Progenitor cell of endocrine pancreas (in vitro differentiated cells): ENCODE data around the gene ATF6. TPM values are rescaled to one million over a fixed set of nuclear protein-coding genes. Genes with fewer than 3 reads are reported as not detected.

Source experiments
- DNase-seq: peaks from one replicate; pipeline ENCODE4 v3.0.0; 2021; ENCODE audit warnings: low spot score; ENCODE audit not compliant: unreplicated experiment
- H3K27ac Mint-ChIP-seq: 2 replicates; pipeline ENCODE4 v1.8.0; 2021; ENCODE audit warnings: mild to moderate bottlenecking, moderate library complexity, mixed read lengths
- H3K27me3 Mint-ChIP-seq: 2 replicates; pipeline ENCODE4 v1.8.0; 2021; ENCODE audit warnings: mixed read lengths
- H3K36me3 Mint-ChIP-seq: 2 replicates; pipeline ENCODE4 v1.8.0; 2022; ENCODE audit warnings: mixed read lengths; ENCODE audit not compliant: insufficient read depth
- H3K4me1 Mint-ChIP-seq: 2 replicates; pipeline ENCODE4 v1.8.0; 2021; ENCODE audit warnings: low read depth, mixed read lengths
- H3K4me3 Mint-ChIP-seq: 2 replicates; pipeline ENCODE4 v1.8.0; 2021; ENCODE audit warnings: low read depth, mild to moderate bottlenecking, moderate library complexity, mixed read lengths
- H3K9me3 Mint-ChIP-seq: 2 replicates; pipeline ENCODE4 v1.8.0; 2021; ENCODE audit warnings: low read depth, mixed read lengths
- CTCF ChIP-seq: fragments of 200-600 bp; sonication (generic); IDR thresholded peaks from one replicate; pipeline ENCODE4 v1.5.0; 2021; ENCODE audit warnings: antibody characterized with exemption, mild to moderate bottlenecking; ENCODE audit not compliant: unreplicated experiment
- total RNA-seq: library from RNA; stranded (reverse); gene quantifications from 2 replicates; pipeline ENCODE4 v1.2.1, GENCODE V29; 2021

The ATF6 gene
- total RNA-seq, 1 donor from 2014 or later = 20.4 TPM

DNA sequence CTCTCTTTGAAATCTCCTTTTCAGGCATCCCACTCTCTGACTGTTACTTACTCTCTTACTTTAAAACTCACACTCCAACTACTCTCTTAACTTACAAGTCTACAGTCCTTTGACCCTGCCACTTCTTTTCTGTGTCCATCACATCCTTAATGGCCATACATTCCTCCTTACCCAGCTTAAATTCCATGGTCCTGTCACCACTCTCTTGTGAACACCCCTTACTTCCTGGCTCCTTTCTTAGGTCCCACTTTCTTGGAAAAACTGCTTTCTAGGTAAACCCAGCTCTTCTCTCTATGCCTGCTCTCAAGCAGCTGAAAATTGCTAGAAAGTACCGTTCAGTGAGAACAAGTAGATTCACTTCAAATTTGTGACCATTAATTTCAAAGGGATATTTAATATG lies 148.5 kb downstream of the ATF6 start:
- Mint-ChIP-seq H3K27me3 (no peaks in the 10 kb centered on the region), H3K36me3 (no peaks in the 10 kb centered on the region), H3K4me3 (no peak overlapping the region), H3K27ac (no peak overlapping the region), H3K9me3 (no peaks in the 10 kb centered on the region), H3K4me1 (peaks cover 2% of the 10 kb centered on the region)
- no peak for TF ChIP-seq CTCF
- no peak for DNase-seq

- Mint-ChIP-seq H3K9me3 (no peaks in the 10 kb centered on the region), H3K36me3 (no peaks in the 10 kb centered on the region), H3K4me3 (no peak overlapping the region), H3K4me1 (no peaks in the 10 kb centered on the region), H3K27me3 (no peaks in the 10 kb centered on the region), H3K27ac (no peak overlapping the region)
- TF ChIP-seq CTCF = no peak
- DNase-seq = no peak
These were observed 149.0 kb downstream of the ATF6 start for GRCh38 chr1:161915051-161915503.

- Mint-ChIP-seq H3K4me3 (no peak overlapping the region), H3K9me3 (no peaks in the 10 kb centered on the region), H3K27ac (no peak overlapping the region), H3K4me1 (no peaks in the 10 kb centered on the region), H3K36me3 (no peaks in the 10 kb centered on the region), H3K27me3 (no peaks in the 10 kb centered on the region)
- no peak for TF ChIP-seq CTCF
- DNase-seq = no peak
These were observed 149.9 kb downstream of the ATF6 start for GRCh38 chr1:161915978-161916377.

- no peak for TF ChIP-seq CTCF
- Mint-ChIP-seq H3K4me1 (no peaks in the 10 kb centered on the region), H3K27ac (no peak overlapping the region), H3K9me3 (no peaks in the 10 kb centered on the region), H3K36me3 (peaks cover 2% of the 10 kb centered on the region), H3K4me3 (no peak overlapping the region), H3K27me3 (no peaks in the 10 kb centered on the region)
- no peak for DNase-seq
These were observed 153.1 kb downstream of the ATF6 start for GRCh38 chr1:161919229-161919628.

DNA sequence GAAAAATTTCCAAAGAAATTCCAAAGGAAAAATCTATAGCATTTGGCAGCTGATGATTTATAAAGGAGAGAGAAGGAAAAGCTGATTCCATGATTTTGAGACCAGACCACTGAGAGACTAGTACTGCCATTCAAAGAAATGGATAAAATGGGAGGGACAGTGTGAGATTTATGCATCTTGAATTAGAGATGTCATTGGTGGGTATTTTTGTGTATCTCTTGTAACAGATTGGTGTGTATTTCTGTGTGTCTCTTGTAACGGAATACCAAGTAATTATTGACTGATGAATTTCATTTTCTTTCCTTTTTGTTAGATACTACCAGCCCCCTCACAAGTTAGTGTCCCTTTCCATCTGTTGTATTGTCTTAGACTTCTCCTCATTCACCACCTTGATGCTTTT lies 155.4 kb downstream of the ATF6 start:
- Mint-ChIP-seq H3K27me3 (no peaks in the 10 kb centered on the region), H3K4me3 (no peak overlapping the region)

More for the DNA sequence above, 155.4 kb downstream of the ATF6 start:
- H3K4me1 Mint-ChIP-seq = no peaks in the 10 kb centered on the region
- peaks cover 2% of the 10 kb centered on the region for H3K36me3 Mint-ChIP-seq
- H3K9me3 Mint-ChIP-seq = no peaks in the 10 kb centered on the region
- H3K27ac Mint-ChIP-seq = no peak overlapping the region
- no peak for DNase-seq
- TF ChIP-seq CTCF = no peak
